GM18909 (cell line): ENCODE results near the gene SETD1B.

Experiments
- ATAC-seq: cut with Tn5 transposase; IDR thresholded peaks from one replicate; pipeline ENCODE4 v1.9.1; 2021; ENCODE audit warnings: mild to moderate bottlenecking; ENCODE audit not compliant: unreplicated experiment, poor library complexity

The SETD1B gene

GRCh38 chr12:121806546-121807423, 3.0 kb downstream of the SETD1B start:
- ATAC-seq: no peak

- ATAC-seq: no peak
These were observed 4.0 kb downstream of the SETD1B start for GRCh38 chr12:121807642-121808347.

- no peak for ATAC-seq
These were observed 4.8 kb downstream of the SETD1B start for GRCh38 chr12:121808623-121809022.

- ATAC-seq: no peak
These were observed 5.9 kb downstream of the SETD1B start for GRCh38 chr12:121809712-121810116.

- ATAC-seq: no peak
These were observed 6.5 kb downstream of the SETD1B start for GRCh38 chr12:121810234-121810817.

GRCh38 chr12:121810833-121811433, 7.1 kb downstream of the SETD1B start:
- ATAC-seq: no peak

- ATAC-seq: peak; percentile 78
These were observed 7.9 kb downstream of the SETD1B start for GRCh38 chr12:121811434-121812319.

GRCh38 chr12:121812320-121812871, 8.6 kb downstream of the SETD1B start:
- no peak for ATAC-seq

GRCh38 chr12:121812921-121813896, 9.4 kb downstream of the SETD1B start:
- no peak for ATAC-seq

- ATAC-seq: no peak
These were observed 10.1 kb downstream of the SETD1B start for GRCh38 chr12:121813951-121814350.

- ATAC-seq: no peak
These were observed 10.8 kb downstream of the SETD1B start for GRCh38 chr12:121814429-121815119.

GRCh38 chr12:121815263-121815662, 11.5 kb downstream of the SETD1B start:
- no peak for ATAC-seq

- ATAC-seq: no peak
These were observed 13.3 kb downstream of the SETD1B start for GRCh38 chr12:121816925-121817647.

GRCh38 chr12:121817648-121818043, 13.8 kb downstream of the SETD1B start:
- ATAC-seq: no peak

- no peak for ATAC-seq
These were observed 15.6 kb downstream of the SETD1B start for GRCh38 chr12:121819212-121819949.

GRCh38 chr12:121820056-121820455, 16.2 kb downstream of the SETD1B start:
- no peak for ATAC-seq
